HCT116 (cell line): ENCODE data around the gene MLH3. TPM values are rescaled to one million over a fixed set of nuclear protein-coding genes. Genes with fewer than 3 reads are reported as not detected.

Experiments
- ATAC-seq: fragments of 200-7000 bp; cut with Tn5 transposase; 2 replicates; pipeline ENCODE4 v1.9.1; 2020; ENCODE audit warnings: mild to moderate bottlenecking, moderate library complexity
- BruUV-seq: library from RNA; stranded (reverse); fragments of 400-500 nt; replicated peaks from 2 replicates; lab custom pipeline; 2021; lab: Mats Ljungman, UMichigan
- CTCF ChIA-PET: fragments of 300-600 bp; sonication (Branson Sonifier 250); formaldehyde crosslinking; loops from one replicate; lab custom pipeline; 2021; ENCODE audit warnings: antibody characterized with exemption; lab: Charles Lee
- POLR2A ChIA-PET: fragments of 300-600, 350-600 bp; sonication (Branson Sonifier 250); formaldehyde crosslinking; loops from one replicate; lab custom pipeline; 2021; ENCODE audit warnings: antibody characterized with exemption; lab: Charles Lee
- RAD21 ChIA-PET, 2 experiments: fragments of 300-600 bp; sonication (Branson Sonifier 250); formaldehyde crosslinking; loops; one replicate each; lab custom pipeline; 2023; ENCODE audit warnings: low total read pairs in 2 of 2; ENCODE audit not compliant: uncharacterized antibody in 2 of 2, unreplicated experiment in 2 of 2, low non-redundant PET in 1 of 2; lab: Charles Lee
- DNase-seq: peaks from one replicate; pipeline ENCODE4 v3.0.0-alpha.2; 2010; ENCODE audit warnings: low read depth, low spot score
- H2AFZ ChIP-seq: fragments of 200-600 bp; shearing (Covaris generic), sonication (generic); 2 replicates; pipeline ENCODE4 v1.6.1; 2017; ENCODE audit warnings: low read depth, mixed run types, mixed read lengths, antibody characterized with exemption, low read length; ENCODE audit not compliant: poor library complexity, severe bottlenecking
- H3K27ac ChIP-seq: 2 replicates; pipeline ENCODE4 v1.5.1; 2012; ENCODE audit warnings: low read depth, low read length
- H3K27me3 ChIP-seq: fragments of 200-600 bp; sonication (generic); 2 replicates; pipeline ENCODE4 v1.6.1; 2016; ENCODE audit warnings: mixed run types, low read length, mixed read lengths; ENCODE audit not compliant: insufficient read depth
- H3K36me3 ChIP-seq, 2 experiments: fragments of 200-500 bp in 1 of 2; fragments of 200-600 bp in 1 of 2; sonication (Bioruptor generic) in 1 of 2; sonication (generic) in 1 of 2; 2 replicates each; pipeline versions ENCODE4 v1.5.1 to v1.6.1; 2014 to 2016; ENCODE audit warnings: low read length in 2 of 2, inconsistent platforms in 1 of 2, mixed read lengths in 1 of 2, mixed run types in 1 of 2; ENCODE audit not compliant: insufficient read depth in 2 of 2, control insufficient read depth in 1 of 2
- H3K4me1 ChIP-seq, 2 experiments: fragments of 200-600 bp in 1 of 2; sonication (generic) in 1 of 2; 2 replicates each; pipeline versions ENCODE4 v1.5.1 to v1.6.1; 2012 to 2017; ENCODE audit warnings: low read length in 2 of 2, inconsistent platforms in 1 of 2, mild to moderate bottlenecking in 1 of 2, mixed read lengths in 1 of 2, mixed run types in 1 of 2, moderate library complexity in 1 of 2; ENCODE audit not compliant: insufficient read depth in 2 of 2, control insufficient read depth in 1 of 2
- H3K4me2 ChIP-seq: fragments of 200-600 bp; sonication (generic); 2 replicates; pipeline ENCODE4 v1.6.1; 2017; ENCODE audit warnings: mixed run types, low read length, mixed read lengths
- H3K4me3 ChIP-seq, 2 experiments: fragments of 200-600 bp in 1 of 2; sonication (generic) in 1 of 2; replicated peaks in 1 of 2; 2 replicates each; pipeline ENCODE4 v1.5.1; 2011 to 2016; ENCODE audit warnings: low read length in 2 of 2, control low read depth in 1 of 2, low read depth in 1 of 2, mild to moderate bottlenecking in 1 of 2, mixed read lengths in 1 of 2, mixed run types in 1 of 2
- H3K79me2 ChIP-seq: fragments of 200-600 bp; sonication (generic); 2 replicates; pipeline ENCODE4 v1.6.1; 2017; ENCODE audit warnings: mild to moderate bottlenecking, mixed run types, low read length, moderate library complexity, mixed read lengths; ENCODE audit not compliant: insufficient read depth
- H3K9ac ChIP-seq: fragments of 200-600 bp; sonication (generic); 2 replicates; pipeline ENCODE4 v1.6.1; 2016; ENCODE audit warnings: low read length, mixed read lengths
- H3K9me2 ChIP-seq: fragments of 200-600 bp; sonication (generic), shearing (Covaris generic); 2 replicates; pipeline ENCODE4 v1.6.1; 2017; ENCODE audit warnings: mixed run types, mild to moderate bottlenecking, moderate library complexity; ENCODE audit not compliant: insufficient read depth
- H3K9me3 ChIP-seq, 2 experiments: fragments of 200-500 bp in 1 of 2; fragments of 200-600 bp in 1 of 2; sonication (Bioruptor generic) in 1 of 2; sonication (generic) in 1 of 2; 2 replicates each; pipeline ENCODE4 v1.6.1; 2014 to 2017; ENCODE audit warnings: low read length in 2 of 2, mixed read lengths in 2 of 2, inconsistent platforms in 1 of 2, low read depth in 1 of 2, mild to moderate bottlenecking in 1 of 2, mixed run types in 1 of 2, moderate library complexity in 1 of 2; ENCODE audit not compliant: control insufficient read depth in 1 of 2, insufficient read depth in 1 of 2
- H4K20me1 ChIP-seq: fragments of 200-600 bp; sonication (generic), shearing (Covaris generic); 2 replicates; pipeline ENCODE4 v1.6.1; 2017; ENCODE audit warnings: mixed run types, mild to moderate bottlenecking, moderate library complexity; ENCODE audit not compliant: insufficient read depth
- CBX3 ChIP-seq: IDR thresholded peaks from 2 replicates; pipeline ENCODE4 v1.6.1; 2012; ENCODE audit warnings: low read depth
- ELF1 ChIP-seq: IDR thresholded peaks from 2 replicates; pipeline ENCODE4 v1.6.1; 2012; ENCODE audit warnings: low read depth, borderline replicate concordance
- RAD21 ChIP-seq: IDR thresholded peaks from 2 replicates; pipeline ENCODE4 v1.6.1; 2012; ENCODE audit warnings: low read depth, mild to moderate bottlenecking
- SIN3A ChIP-seq: IDR thresholded peaks from 2 replicates; pipeline ENCODE4 v1.6.1; 2012; ENCODE audit warnings: low read depth
- SRF ChIP-seq: IDR thresholded peaks from 2 replicates; pipeline ENCODE4 v1.6.1; 2012; ENCODE audit warnings: low read depth
- intact Hi-C: fragments of 100-400 bp; cut with micrococcal nuclease; formaldehyde crosslinking; loops from 2 replicates; pipeline ENCODE4 v1.10.0; 2022
- total RNA-seq: library from RNA; stranded (reverse); gene quantifications from one replicate; pipeline ENCODE4 v1.2.1, GENCODE V29; 2021; ENCODE audit not compliant: unreplicated experiment
- TF ChIP-seq, protein P1 (sequence below): IDR thresholded peaks from 2 replicates; pipeline ENCODE4 v1.6.1; 2012; ENCODE audit warnings: low read depth

MLH3 gene
- total RNA-seq, 1 experiment from 2014 or later, result 14.7 TPM

- no peaks in the 10 kb centered on the region for H3K27me3 ChIP-seq
- intact Hi-C loops, result no loop called here
- TF ChIP-seq SIN3A (no peak), ELF1 (no peak), CBX3 (no peak), SRF (no peak), RAD21 (no peak)
- TF ChIP-seq, protein P1, sequence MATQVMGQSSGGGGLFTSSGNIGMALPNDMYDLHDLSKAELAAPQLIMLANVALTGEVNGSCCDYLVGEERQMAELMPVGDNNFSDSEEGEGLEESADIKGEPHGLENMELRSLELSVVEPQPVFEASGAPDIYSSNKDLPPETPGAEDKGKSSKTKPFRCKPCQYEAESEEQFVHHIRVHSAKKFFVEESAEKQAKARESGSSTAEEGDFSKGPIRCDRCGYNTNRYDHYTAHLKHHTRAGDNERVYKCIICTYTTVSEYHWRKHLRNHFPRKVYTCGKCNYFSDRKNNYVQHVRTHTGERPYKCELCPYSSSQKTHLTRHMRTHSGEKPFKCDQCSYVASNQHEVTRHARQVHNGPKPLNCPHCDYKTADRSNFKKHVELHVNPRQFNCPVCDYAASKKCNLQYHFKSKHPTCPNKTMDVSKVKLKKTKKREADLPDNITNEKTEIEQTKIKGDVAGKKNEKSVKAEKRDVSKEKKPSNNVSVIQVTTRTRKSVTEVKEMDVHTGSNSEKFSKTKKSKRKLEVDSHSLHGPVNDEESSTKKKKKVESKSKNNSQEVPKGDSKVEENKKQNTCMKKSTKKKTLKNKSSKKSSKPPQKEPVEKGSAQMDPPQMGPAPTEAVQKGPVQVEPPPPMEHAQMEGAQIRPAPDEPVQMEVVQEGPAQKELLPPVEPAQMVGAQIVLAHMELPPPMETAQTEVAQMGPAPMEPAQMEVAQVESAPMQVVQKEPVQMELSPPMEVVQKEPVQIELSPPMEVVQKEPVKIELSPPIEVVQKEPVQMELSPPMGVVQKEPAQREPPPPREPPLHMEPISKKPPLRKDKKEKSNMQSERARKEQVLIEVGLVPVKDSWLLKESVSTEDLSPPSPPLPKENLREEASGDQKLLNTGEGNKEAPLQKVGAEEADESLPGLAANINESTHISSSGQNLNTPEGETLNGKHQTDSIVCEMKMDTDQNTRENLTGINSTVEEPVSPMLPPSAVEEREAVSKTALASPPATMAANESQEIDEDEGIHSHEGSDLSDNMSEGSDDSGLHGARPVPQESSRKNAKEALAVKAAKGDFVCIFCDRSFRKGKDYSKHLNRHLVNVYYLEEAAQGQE, result no peak
- H4K20me1 ChIP-seq, result no peaks in the 10 kb centered on the region
- peak overlapping the region; percentile 76 for H3K9ac ChIP-seq
- no peak for DNase-seq
- H3K9me2 ChIP-seq, result no peaks in the 10 kb centered on the region
- no peaks in the 10 kb centered on the region for H3K79me2 ChIP-seq
- ChIA-PET POLR2A (interaction anchor here (0.5 to 0.9 kb wide), 3 partner anchors 20 to 240 kb away, joined by 3 to 4 read pairs (median 3); partner anchors contain the start of gene RPS6KL1), RAD21 (no interaction called here), CTCF (interaction anchor here (0.7 to 1.1 kb wide), 4 partner anchors 125 to 169 kb away, joined by 3 to 4 read pairs (median 3); partner anchors contain the start of gene RPS6KL1)
- H3K36me3 ChIP-seq, result no peaks in the 10 kb centered on the region
- no TSS peak for BruUV-seq
- H3K4me1 ChIP-seq, result peaks cover 11 to 24% of the 10 kb centered on the region in 2 experiments
- peak overlapping the region; percentile 81 for H3K4me2 ChIP-seq
- no peak for ATAC-seq
- H3K27ac ChIP-seq, result peak overlapping the region; percentile 0; the same call in 1 of the 2 replicates
- H2AFZ ChIP-seq, result no peak overlapping the region
- H3K4me3 ChIP-seq, result peak overlapping the region; percentile 52 to 54
- no peaks in the 10 kb centered on the region for H3K9me3 ChIP-seq
These were observed 18.5 kb upstream of the MLH3 start for GRCh38 chr14:75069811-75070145.
